GM21423 (cell line): Measurements from ENCODE around the gene FGF1.
A peak's percentile ranks its signal among the peaks of the same experiment; 100 is the strongest.

Experiments
- ATAC-seq: cut with Tn5 transposase; IDR thresholded peaks from one replicate; pipeline ENCODE4 v1.9.1; 2021; ENCODE audit warnings: mild to moderate bottlenecking, moderate library complexity; ENCODE audit not compliant: unreplicated experiment

Gene FGF1

GRCh38 chr5:142615948-142616347 lies 69.9 kb downstream of the FGF1 start:
- ATAC-seq, result no peak

- no peak for ATAC-seq
Measured at GRCh38 chr5:142614054-142614453, 71.8 kb downstream of the FGF1 start.

- no peak for ATAC-seq
Measured at GRCh38 chr5:142613271-142613671, 72.6 kb downstream of the FGF1 start.

- ATAC-seq, result no peak
Measured at GRCh38 chr5:142612494-142613270, 73.2 kb downstream of the FGF1 start.

- ATAC-seq, result peak; percentile 85
Measured at GRCh38 chr5:142611154-142611553, 74.7 kb downstream of the FGF1 start.

GRCh38 chr5:142610176-142611001 lies 75.5 kb downstream of the FGF1 start:
- no peak for ATAC-seq

- no peak for ATAC-seq
Measured at GRCh38 chr5:142609142-142609541, 76.7 kb downstream of the FGF1 start.

- no peak for ATAC-seq
Measured at GRCh38 chr5:142608081-142608480, 77.8 kb downstream of the FGF1 start.

- ATAC-seq, result no peak
Measured at GRCh38 chr5:142605611-142606010, 80.3 kb downstream of the FGF1 start.

- ATAC-seq, result no peak
Measured at GRCh38 chr5:142602720-142603245, 83.1 kb downstream of the FGF1 start.

GRCh38 chr5:142601432-142601831 lies 84.5 kb downstream of the FGF1 start:
- no peak for ATAC-seq

- no peak for ATAC-seq
Measured at GRCh38 chr5:142600611-142601358, 85.1 kb downstream of the FGF1 start.

GRCh38 chr5:142600092-142600491 lies 85.8 kb downstream of the FGF1 start:
- no peak for ATAC-seq

GRCh38 chr5:142598338-142598700 lies 87.6 kb downstream of the FGF1 start:
- no peak for ATAC-seq

GRCh38 chr5:142597546-142598337 lies 88.1 kb downstream of the FGF1 start:
- ATAC-seq, result no peak

- no peak for ATAC-seq
Measured at GRCh38 chr5:142597025-142597424, 88.9 kb downstream of the FGF1 start.

- no peak for ATAC-seq
Measured at GRCh38 chr5:142592365-142592764, 93.5 kb downstream of the FGF1 start.

GRCh38 chr5:142590451-142591231 lies 95.2 kb downstream of the FGF1 start:
- no peak for ATAC-seq

GRCh38 chr5:142589720-142590119 lies 96.2 kb downstream of the FGF1 start:
- no peak for ATAC-seq
